GM12872 (cell line): ENCODE data around the gene IGSF11.

ENCODE experiments used
- CTCF ChIP-seq: IDR thresholded peaks from 3 replicates; pipeline ENCODE4 v1.5.1; 2011; ENCODE audit warnings: low read depth, mild to moderate bottlenecking, low read length, moderate library complexity; ENCODE audit not compliant: insufficient read depth

IGSF11 gene

GRCh38 chr3:118890206-118890605 is 144.4 kb downstream of the IGSF11 start:
- no peak for TF ChIP-seq CTCF

DNA sequence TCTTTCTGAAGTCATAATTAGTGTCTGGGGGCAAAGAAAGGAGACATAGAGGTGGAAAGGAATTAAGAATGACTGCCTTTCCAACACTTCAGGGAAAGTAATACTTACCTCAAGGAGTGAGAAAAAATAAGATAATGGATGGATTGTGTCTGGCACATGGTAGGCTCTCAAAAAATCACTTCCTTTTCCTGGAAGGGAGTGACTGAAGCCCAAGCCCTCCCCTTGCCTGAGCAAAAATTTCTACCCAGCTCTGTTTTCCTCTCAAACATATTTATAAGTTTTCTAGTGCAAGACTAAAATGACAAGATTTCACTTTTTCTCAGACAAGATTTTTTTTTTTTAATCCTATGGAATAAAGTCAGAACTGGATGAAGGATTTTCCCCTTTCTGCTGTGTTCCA is 145.0 kb downstream of the IGSF11 start:
- TF ChIP-seq CTCF: no peak

GRCh38 chr3:118886708-118887107 is 147.9 kb downstream of the IGSF11 start:
- TF ChIP-seq CTCF: no peak

- peak; percentile 96 for TF ChIP-seq CTCF
Observed at GRCh38 chr3:118884748-118885206, 149.9 kb downstream of the IGSF11 start.

GRCh38 chr3:118882353-118882947 is 152.2 kb downstream of the IGSF11 start:
- TF ChIP-seq CTCF: peak; percentile 63

- TF ChIP-seq CTCF: no peak
Observed at GRCh38 chr3:118868051-118868450, 166.6 kb downstream of the IGSF11 start.

GRCh38 chr3:118863731-118864322 is 170.8 kb downstream of the IGSF11 start:
- peak; percentile 59; the same call in 2 of the 3 replicates for TF ChIP-seq CTCF

DNA sequence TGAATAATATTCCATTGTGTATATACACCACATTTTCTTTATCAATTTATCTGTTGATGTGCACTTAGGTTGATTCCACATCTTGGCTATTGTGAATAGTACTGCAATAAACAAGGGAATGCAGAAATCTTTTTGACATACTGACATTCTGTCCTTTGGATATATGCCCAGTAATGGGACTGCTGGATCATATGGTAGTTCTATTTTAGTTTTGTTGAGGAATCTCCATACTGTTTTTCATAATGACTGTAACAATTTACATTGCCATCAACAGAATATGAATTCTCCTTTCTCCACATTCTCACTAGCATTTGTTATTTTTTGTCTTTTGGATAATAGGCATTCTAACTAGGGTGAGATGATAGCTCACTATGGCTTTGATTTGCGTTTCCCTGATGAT is 174.7 kb downstream of the IGSF11 start:
- TF ChIP-seq CTCF: no peak
